Measurements from ENCODE around the gene IQSEC3.
"Not testable (repeated sequence)": the region's sequence is repeated elsewhere in the genome, so short reads cannot be mapped to it uniquely, and the experiment has no call there.

IQSEC3 gene

DNA sequence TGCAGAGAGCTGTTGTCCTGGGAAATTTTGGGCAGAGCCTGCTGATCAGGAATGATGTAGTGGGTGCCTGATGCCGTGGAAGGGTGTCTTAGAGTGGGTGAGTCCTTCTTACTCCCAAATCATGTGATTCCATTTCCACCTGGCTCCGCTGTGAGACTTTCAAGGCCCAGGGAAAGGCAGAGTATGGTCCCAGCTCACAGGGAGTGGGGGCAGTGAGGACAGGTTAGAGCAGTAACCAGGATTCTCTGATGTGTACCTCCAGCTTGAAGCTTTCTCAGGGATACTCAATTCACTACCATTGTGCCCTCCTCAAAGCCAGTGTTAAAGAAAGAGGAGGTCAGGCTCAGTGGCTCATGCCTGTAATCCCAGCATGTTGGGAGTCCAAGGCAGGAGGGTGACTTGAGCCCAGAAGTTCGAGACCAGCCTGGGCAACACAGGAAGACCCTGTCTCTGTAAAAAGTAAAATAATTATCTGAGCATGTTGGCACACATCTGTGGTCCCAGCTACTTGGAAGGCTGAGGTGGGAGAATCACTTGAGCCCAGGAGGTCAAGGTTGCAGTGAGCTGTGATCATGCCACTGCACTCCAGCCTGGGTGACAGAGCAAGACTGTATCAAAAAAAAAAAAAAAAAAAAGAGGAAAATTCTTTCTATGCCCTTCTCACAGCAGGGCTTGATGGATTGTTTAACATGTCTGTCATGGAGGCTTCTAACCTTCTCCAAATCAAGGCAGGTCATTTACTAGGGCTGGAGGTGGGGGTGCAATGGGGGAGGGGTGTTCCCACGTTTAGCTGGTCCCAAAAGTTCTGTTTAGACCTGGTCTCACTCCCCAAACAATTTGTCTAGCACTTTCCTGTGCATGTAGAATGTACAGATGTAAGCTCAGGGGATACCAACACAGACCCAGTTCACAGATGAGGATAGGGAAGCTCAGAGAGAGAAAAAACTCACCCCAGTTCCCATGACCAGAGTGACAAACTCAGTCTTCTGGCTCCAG is 12.5 kb upstream of the IQSEC3 start:
- DNase-seq = no peak

DNA sequence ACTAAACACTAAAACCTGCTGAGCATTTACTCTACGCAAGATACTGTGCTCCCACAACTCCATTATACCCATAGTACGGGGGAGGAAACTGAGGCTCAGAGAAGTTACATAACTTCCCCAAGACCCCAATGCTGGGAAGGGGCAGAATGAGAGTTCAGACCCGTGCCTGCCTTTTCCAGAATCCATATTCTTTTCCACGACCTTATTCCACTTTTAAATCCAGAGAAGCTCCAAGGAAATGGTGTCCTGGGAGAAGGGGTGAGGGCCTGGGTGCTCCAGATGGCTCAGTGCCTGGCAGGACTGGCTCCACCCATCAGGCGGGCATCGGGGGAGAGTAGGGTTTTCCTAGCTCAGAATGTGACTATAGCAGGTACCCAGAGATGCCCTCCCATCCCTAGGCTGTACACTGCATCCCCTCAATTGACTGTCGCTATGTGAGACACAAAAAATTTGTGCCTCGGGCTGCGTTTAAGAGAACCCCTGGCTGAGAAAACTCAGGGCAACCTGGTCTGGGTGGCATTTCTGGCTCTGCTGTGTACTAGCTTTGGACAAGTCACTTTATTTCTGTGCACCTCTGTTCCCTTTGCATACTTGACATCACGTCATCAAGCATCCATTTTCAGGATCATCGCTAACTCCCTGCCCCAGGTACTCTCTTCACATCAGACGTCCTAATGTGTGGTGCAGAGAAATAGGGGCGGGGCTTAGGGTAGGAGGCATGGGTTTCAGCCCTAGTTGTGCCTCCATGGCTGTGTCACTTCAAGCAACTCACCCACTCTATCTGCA is 11.6 kb upstream of the IQSEC3 start:
- no peak for DNase-seq

DNA sequence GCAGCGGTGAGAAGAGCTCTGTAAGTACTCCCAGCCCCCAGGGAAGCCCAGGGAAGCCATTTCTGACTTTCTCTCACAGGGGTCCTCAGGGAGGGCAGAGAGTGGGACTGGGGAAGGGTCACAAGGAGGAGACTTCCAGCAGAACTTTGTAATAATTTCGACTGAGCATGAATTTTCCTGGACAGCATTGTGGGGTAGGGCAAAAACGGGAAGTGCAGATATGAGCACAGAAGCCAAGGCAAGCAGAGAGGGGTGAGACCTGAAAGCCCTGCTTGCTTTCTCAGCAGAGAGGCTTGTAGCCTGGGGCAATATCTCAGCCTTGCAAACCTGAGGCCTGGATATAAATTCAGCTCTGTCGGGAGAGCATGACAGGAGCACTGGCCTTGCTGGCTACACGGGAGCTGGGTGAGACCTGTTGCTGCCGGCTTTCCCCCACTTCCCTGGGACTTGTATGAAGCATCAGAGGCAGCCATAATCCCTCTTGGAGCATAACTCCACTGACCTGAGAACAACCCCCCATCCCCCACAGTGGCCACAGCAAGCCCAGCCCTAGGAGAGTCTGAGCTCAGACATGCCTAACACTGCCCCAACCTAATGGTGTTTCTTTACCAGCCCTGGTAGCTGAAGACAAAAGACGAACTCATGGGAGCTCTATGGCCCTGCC is 9.8 kb upstream of the IQSEC3 start:
- DNase-seq = no peak

DNA sequence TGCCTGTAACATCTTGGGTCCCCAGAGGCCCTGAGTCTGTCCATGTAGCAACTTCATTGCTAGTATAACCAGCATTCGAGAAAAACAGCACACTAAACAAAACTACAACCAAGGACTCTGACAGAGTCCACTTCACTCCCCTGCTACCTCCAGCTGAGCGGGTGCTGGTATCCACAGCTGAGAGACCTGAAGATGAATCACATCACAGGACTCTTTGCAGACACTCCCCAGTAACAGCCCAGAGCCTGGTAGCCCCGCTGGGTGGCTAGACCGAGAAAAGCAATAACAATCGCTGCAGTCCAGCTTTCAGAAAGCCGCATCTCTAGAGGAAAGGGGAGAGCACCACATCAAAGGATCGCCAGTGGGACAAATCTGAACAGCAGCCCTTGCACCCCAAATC is 9.0 kb upstream of the IQSEC3 start:
- DNase-seq = no peak

DNA sequence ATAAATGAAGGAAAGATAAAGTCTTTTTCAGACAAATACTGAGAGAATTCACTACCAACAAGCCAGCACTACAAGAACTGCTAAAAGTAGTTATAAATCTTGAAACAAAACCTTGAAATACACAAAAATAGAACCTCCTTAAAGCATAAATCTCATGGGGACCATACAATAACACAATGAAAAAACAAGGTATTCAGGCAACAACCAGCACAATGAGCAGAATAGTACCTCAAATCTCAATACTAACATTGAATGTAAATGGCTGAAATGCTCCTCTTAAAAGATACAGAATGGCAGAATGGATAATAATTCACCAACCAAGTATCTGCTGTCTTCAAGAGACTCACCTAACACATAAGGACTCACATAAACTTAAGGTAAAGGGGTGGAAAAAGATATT is 7.7 kb upstream of the IQSEC3 start:
- DNase-seq = no peak

GRCh38 chr12:61845-62244 is 4.7 kb upstream of the IQSEC3 start:
- not testable (repeated sequence) for DNase-seq

DNA sequence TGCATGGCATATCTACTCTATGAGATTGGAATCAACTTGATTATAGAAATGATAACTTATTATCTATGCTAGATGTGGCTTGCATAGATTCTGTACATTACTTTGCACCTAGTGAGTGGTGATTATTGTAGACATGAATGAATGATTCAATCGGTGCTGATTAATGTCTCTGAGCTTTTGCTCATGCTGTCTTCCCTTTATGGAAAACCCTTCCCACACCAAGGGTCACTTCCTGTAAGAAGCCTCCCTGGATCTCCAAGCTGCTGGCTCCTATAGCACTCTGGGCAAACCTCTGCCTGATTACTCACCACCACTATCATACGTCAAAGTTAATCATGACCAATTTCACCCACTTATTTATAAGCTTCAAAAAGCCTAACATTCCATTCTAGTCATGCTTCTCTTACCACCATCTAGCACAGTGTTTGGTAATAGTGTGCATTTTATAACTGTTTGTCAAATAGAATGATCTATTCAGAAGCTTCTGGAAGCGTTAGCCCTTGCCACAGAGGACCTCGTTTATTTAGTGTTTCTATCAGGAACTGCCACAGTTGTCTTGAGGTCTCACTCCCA is 990 bp upstream of the IQSEC3 start:
- not testable (repeated sequence) for DNase-seq

DNA sequence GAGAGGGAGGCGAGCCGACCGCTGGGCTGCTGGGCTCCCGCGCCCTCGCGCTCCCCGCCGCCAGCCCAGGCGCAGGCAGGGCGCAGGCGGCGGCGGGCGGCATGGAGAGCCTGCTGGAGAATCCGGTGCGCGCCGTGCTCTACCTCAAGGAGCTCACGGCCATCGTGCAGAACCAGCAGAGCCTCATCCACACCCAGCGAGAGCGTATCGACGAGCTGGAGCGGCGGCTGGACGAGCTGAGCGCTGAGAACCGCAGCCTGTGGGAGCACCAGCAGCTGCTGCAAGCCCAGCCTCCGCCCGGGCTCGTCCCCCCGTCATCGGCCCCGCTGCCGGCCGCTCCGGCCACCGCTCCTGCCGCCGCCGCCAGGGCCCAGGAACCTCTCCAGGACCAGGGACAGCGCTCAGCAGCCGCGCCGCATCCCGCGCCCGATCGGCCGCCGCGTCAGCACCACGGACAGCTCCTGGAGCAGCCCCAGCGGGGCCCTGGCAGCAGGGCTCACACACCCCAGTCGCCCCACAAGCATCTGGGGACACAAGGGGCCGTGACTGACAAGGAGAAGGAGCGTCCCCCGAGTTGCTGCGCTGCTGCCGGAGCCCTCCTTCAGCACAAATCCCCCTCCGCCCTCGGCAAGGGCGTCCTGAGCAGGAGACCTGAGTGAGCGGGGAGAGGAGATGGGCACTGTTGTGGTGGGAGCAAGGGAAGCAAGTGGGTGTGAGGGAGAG is 376 bp downstream of the IQSEC3 start:
- not testable (repeated sequence) for DNase-seq

DNA sequence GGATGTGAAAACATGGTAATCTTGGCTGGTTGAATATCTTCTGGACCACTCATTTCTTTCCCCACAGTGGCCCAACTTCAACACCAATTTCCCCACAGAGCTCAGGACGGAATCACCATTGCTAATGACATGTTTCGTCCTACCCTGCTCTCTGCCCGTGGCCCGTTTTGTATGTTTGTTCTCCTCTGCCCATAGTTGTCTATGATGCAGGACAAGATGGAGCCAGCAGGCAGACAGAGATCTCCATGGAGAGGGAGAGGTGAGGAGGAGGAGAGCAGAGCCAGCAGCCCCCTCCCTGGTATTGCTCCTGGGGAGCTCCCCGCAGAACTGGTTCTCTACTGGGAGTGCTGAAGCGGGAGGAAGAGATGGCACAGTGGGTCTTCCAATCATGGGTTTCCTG is 3.1 kb downstream of the IQSEC3 start:
- not testable (repeated sequence) for DNase-seq

GRCh38 chr12:70541-70940 is 4.0 kb downstream of the IQSEC3 start:
- not testable (repeated sequence) for DNase-seq

GRCh38 chr12:72018-72417 is 5.5 kb downstream of the IQSEC3 start:
- not testable (repeated sequence) for DNase-seq

DNA sequence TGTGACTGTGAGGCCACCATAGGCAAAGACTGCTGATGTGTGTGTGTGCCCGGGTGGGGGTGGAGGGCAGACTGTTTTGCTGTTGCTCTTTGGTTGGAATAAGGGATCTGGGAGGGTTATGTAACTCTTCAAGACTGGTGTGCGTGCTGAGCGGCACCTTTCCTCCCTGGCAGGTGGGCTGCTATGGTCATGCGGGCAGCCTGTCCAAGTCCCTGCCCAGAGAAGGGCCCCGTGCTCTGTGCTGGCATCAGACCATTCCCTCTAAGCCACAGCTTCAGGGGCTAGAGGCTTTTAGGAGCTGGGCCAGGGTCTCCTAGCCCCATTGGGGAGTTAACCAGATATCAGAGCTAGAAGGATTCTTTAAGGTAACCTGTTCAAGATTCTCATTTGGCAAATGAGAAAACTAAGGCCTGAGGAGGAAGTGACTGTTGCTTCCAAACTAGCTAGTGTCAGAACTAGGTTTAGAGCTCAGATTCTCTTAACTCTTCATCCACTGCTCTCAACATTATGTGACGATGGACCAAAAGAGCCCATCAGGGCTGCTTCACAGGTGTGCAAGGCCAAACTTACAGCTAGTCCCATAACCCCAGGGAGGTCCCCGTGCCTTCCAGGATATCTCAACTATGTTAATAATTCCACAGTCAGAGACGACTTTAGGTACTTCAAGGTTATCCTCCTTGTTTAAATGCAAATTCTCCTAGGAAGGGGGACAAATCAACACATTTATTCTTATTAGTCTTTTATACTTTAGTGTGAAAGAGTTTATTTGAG is 8.0 kb downstream of the IQSEC3 start:
- DNase-seq = not testable (repeated sequence)

- DNase-seq = not testable (repeated sequence)
Measured at GRCh38 chr12:75541-75940, 9.0 kb downstream of the IQSEC3 start.

- not testable (repeated sequence) for DNase-seq
Measured at GRCh38 chr12:76102-76501, 9.5 kb downstream of the IQSEC3 start.

GRCh38 chr12:76551-76950 is 10.0 kb downstream of the IQSEC3 start:
- not testable (repeated sequence) for DNase-seq

GRCh38 chr12:77101-77719 is 10.6 kb downstream of the IQSEC3 start:
- DNase-seq = not testable (repeated sequence)

- not testable (repeated sequence) for DNase-seq
Measured at GRCh38 chr12:77769-78383, 11.3 kb downstream of the IQSEC3 start.

- no peak for DNase-seq
Measured at GRCh38 chr12:78981-79380, 12.4 kb downstream of the IQSEC3 start.

DNA sequence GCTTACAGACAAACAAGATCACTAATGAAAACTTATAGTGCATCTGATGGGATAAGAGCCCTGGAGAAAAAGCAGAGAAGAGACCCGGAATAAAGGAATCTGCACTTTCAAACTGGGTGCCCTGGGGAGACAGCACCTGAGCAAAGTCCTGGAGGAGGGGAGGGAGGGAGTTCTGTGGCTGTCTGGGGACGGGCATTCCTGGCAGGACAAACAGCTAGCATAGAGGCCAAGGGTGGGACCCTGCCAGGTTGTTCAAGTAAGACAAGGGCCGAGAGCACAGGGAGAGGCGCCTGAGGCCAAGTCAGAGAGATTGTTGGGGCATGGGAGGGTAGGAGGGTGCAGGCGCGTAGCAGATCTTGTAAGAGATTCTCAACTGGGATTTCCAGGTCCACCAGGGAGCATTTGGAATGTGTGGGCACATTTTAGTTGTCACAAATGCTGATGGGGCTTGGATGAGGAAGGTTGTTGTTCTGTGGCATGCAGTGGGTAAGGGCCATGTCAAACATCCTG is 14.2 kb downstream of the IQSEC3 start:
- no peak for DNase-seq

GRCh38 chr12:82740-83139 is 16.2 kb downstream of the IQSEC3 start:
- DNase-seq = no peak
